AG09319 (cell line): ENCODE measurements around the gene FCRL5.

Source experiments
- DNase-seq: peaks from one replicate; pipeline ENCODE4 v3.0.0-alpha.2; 2010; ENCODE audit warnings: low read depth; ENCODE audit errors: extremely low read depth
- CTCF ChIP-seq: IDR thresholded peaks from 2 replicates; pipeline ENCODE4 v1.5.1; 2011; ENCODE audit warnings: low read depth, mild to moderate bottlenecking, inconsistent platforms, low read length, moderate library complexity

Gene FCRL5

DNA sequence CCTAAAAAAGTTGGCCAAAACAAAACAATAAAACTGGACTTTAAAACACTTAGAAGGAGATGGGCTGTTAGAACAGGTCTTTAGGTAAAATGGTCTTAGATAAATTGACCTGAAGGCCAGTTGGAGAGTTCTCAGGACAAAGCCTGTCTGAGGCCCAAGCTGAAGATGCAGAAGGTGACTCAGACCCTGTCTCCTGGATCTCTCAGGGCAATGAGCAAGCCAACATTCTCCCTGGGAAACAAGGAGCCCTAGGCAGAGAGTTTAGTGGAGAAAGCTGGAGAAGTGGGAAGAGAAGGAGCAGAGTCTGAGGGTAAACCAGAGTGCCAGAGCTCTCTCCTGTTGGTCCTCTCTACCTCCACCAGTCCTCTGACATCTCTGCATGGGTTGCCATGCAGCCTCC is 70.1 kb downstream of the FCRL5 start:
- no peak for TF ChIP-seq CTCF
- no peak for DNase-seq

DNA sequence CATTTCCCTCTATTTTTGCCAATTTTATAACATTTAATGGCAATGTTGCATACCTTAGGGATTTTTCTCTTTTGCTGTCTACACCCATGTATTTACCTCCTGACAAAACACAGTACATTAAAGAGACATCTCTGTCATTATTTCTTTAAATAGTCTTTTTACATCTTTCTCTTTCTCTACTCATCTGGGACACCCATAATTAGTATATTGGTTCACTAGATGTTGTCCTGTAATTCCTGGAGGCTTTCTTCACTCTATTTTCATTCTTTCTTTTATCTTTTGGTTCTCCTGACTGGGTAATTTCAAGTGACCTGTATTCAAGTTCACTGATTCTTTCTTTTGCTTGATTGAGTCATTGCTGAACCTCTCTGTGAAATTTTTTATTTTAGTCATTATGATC is 74.3 kb downstream of the FCRL5 start:
- DNase-seq: no peak
- no peak for TF ChIP-seq CTCF

DNA sequence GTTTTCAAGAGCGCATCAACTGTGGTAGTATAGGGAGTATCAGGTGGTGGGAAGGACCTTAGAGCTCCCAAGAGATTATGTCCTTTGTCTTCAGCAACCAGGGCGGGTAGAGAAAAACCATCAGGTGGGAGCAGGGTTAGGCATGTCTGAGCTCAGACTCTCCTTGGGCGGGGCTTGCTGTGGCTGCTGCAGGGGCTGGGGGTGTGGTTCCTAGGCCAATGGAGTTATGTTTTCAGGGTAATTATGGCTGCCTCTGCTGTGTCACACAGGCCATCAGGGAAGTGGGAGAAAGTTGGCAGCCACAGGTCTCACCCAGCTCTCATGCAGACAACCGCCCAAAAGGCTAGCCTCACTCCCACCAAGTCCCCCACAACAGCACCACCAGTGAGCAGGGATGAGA is 74.9 kb downstream of the FCRL5 start:
- no peak for DNase-seq
- no peak for TF ChIP-seq CTCF

DNA sequence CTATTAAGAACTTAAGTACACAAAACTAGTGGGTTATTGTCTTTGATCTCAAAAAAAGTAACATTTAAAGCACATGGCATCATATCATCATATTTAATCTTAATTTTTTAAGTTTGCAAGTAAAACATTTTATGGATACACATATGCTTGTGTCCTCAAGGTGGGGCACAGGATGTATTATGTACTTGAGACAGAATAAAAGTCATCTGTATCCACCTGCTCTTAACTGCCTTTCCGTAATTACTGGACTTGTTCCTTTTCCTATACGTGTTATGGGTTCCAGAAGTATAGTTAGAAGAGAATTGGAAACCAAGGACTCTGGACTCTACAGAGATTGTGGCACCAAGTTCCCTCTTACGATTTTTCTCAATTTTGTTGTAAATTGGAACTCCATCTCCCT is 79.4 kb downstream of the FCRL5 start:
- TF ChIP-seq CTCF: no peak
- DNase-seq: no peak

DNA sequence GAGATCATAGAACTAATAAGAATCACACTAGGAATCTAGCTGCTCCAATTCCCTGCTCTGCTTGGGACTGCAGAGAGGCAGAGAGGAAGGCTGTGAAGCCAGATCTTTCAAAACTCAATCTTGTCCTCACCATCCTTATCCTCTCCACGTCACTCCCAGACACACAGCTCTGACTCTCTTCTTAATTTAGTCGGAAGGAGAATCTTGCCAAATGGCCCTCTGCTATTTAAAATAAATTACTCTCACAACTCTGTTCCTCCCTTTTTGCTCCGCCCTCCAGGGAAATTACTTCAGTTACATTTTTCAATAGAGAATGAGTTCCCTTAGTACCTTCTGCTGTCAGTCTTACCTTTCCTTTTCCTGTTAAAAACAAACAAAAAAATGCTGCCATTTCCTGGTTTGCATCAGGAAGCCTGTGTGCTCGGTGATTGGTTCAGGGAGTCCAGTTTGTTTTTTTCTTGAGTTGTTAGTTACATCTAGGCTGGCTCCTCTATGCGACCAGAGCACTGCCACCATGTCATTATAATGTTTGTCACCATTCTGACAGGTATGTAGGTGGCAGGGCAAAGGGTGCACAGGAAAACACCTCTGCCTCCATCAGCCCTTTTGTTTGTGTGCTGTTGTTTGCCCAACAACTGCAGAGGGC is 80.1 kb downstream of the FCRL5 start:
- DNase-seq: no peak
- no peak for TF ChIP-seq CTCF

- DNase-seq: no peak
- TF ChIP-seq CTCF: no peak
These were observed 80.8 kb downstream of the FCRL5 start for GRCh38 chr1:157471531-157471930.

- TF ChIP-seq CTCF: no peak
- no peak for DNase-seq
These were observed 82.3 kb downstream of the FCRL5 start for GRCh38 chr1:157469752-157470675.
